GM19395 (cell line): Measurements from ENCODE around the gene MAGEA2B.
"Not testable (repeated sequence)": the region's sequence is repeated elsewhere in the genome, so short reads cannot be mapped to it uniquely, and the experiment has no call there.

Experiments used
- ATAC-seq: cut with Tn5 transposase; IDR thresholded peaks from one replicate; pipeline ENCODE4 v1.9.1; 2021; ENCODE audit warnings: mild to moderate bottlenecking, moderate library complexity; ENCODE audit not compliant: unreplicated experiment

The MAGEA2B gene

DNA sequence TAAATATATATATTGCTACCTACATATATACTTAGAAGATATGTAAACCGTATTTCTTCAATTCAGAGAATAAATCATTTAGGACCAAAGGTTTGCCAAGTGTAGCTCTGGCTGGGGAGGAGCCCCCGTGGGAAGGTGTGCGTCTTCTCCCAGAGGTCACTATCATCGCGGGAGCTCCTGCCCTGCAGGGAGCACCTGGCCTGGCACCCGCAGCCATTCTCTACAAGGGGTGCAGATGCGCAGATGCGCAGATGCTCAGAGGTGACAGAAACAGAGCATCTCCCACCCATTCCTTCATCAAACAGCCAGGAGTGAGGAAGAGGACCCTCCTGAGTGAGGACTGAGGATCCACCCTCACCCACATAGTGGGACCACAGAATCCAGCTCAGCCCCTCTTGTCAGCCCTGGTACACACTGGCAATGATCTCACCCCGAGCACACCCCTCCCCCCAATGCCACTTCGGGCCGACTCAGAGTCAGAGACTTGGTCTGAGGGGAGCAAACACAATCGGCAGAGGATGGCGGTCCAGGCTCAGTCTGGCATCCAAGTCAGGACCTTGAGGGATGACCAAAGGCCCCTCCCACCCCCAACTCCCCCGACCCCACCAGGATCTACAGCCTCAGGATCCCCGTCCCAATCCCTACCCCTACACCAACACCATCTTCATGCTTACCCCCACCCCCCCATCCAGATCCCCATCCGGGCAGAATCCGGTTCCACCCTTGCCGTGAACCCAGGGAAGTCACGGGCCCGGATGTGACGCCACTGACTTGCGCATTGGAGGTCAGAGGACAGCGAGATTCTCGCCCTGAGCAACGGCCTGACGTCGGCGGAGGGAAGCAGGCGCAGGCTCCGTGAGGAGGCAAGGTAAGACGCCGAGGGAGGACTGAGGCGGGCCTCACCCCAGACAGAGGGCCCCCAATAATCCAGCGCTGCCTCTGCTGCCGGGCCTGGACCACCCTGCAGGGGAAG, at the start of gene MAGEA2B:
Gene MAGEA2B, plus strand, starts transcription at position 814 of the 973 bp plus-strand sequence. CDS start 2,479 bp downstream, outside the sequence.
- not testable (repeated sequence) for ATAC-seq

GRCh38 chrX:152674135-152674534, 40.3 kb upstream of the MAGEA2B start:
- no peak for ATAC-seq

DNA sequence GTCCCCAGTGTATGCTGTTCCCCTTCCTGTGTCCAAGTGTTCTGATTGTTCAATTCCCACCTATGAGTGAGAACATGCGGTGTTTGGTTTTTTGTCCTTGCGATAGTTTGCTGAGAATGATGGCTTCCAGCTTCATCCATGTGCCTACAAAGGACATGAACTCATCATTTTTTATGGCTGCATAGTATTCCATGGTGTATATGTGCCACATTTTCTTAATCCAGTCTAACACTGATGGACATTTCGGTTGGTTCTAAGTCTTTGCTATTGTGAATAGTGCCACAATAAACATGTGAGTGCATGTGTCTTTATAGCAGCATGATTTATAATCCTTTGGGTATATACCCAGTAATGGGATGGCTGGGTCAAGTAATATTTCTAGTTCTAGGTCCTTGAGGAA, 39.8 kb upstream of the MAGEA2B start:
- not testable (repeated sequence) for ATAC-seq

DNA sequence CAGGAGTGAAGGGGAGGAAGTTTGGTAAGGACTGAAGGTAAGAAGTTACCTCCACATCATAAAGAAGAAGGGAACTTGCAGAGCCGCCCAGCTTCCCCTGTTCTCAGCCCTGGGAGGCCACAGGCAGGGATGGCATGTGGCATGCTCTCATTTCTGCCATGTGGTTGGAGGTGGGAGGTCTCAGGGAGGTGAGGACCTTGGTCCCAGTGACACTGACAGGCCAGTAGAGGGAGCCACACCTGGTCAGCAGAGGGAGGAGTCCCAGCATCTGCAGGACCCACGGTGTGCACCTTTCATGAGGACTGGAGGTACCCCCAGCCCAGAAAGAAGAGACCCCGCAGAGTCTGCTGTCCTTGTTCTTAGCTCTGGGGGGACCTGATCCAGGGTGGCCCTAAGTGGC, 33.4 kb upstream of the MAGEA2B start:
- peak; percentile 81 for ATAC-seq

GRCh38 chrX:152697952-152698931, 16.2 kb upstream of the MAGEA2B start, which contains the start of gene MAGEA3:
TSS of gene MAGEA3 (plus strand) at chrX:152698794. CDS start at chrX:152700833, 2,039 bp downstream.
- ATAC-seq: not testable (repeated sequence)

GRCh38 chrX:152700390-152700789, 14.0 kb upstream of the MAGEA2B start:
- not testable (repeated sequence) for ATAC-seq

DNA sequence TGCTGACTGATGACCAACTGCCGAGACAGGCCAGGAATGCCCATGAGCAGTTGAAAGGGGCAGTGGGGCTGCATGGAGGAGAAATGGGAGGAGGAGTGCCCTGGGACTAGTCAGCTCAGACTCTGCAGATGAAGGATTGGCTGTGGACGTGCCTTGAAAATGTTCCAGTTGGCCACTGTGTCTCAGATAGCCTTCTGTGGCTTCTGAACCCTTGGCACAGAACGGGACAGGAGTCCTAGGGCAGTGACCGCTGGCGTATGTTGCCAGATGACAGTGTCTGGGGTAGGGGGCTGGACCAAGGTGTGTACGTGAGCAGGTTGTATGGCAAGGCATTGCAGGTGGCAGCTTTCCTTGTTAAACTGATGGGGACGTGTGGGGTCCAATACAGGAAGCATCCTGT, 7.9 kb upstream of the MAGEA2B start:
- ATAC-seq: not testable (repeated sequence)

- ATAC-seq: not testable (repeated sequence)
Measured at GRCh38 chrX:152709173-152709572, 5.3 kb upstream of the MAGEA2B start, which contains the start of gene CSAG2. TSS of gene CSAG2 (minus strand) at chrX:152709273. CDS start at chrX:152709112, 161 bp downstream.

DNA sequence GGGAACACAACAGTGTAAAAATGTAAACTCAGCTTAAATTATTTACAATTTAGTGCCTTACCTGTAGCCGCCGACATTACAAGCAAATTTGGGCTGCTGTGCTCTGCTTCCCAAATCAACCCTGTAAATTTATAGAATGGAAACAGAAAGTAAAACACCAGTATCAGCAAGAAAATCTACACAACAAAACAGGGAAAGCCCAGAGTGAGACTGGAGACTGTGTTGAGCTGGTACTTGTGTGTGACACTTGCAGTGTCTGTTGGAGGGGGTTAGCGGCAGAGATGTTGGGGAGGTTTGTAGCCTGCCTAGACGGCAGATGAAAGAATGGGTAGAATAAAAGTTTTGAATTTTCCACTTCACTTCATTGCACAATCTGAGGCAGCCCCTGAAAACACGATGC, 1.2 kb upstream of the MAGEA2B start:
- ATAC-seq: not testable (repeated sequence)

DNA sequence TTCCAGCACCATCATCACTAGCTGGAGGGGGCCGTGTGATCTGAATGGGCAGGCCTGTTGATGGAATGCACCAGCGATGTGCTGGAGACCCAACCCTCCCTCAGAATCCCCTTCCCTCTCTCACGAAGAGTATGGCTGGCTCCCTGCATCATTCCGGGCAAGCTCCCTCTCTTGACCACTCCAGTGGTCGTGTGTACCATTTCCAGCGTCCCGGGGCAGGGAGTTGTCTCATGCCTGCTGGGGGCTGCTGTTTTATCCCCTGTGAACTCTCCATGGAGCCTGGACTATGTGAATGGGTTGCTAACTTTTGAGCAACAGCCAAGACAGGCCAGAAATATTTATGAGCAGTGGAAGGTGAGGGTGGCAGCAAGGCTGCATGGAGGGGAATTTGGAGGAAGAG, 11.0 kb downstream of the MAGEA2B start:
- ATAC-seq: no peak

DNA sequence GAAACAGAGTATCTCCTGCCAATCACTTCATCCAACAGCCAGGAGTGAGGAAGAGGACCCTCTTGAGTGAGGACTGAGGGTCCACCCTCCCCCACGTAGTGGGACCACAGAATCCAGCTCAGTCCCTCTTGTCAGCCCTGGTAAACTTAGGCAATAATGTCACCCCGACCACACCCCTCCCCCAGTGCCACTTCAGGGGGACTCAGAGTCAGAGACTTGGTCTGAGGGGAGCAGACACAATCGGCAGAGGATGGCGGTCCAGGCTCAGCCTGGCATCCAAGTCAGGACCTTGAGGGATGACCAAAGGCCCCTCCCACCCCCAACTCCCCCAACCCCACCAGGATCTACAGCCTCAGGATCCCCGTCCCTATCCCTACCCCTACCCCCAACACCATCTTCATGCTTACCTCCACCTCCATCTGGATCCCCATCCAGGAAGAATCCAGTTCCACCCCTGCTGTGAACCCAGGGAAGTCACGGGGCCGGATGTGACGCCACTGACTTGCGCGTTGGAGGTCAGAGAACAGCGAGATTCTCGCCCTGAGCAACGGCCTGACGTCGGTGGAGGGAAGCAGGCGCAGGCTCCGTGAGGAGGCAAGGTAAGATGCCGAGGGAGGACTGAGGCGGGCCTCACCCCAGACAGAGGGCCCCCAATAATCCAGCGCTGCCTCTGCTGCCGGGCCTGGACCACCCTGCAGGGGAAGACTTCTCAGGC, 19.0 kb downstream of the MAGEA2B start, which contains the start of the genes CSAG1 and MAGEA12:
Gene CSAG1, minus strand, starts transcription at position 461 of the 715 bp plus-strand sequence. CDS start 1,261 bp downstream, outside the sequence.
Gene MAGEA12, plus strand, starts transcription at position 497 of the 715 bp plus-strand sequence. CDS start 2,405 bp downstream, outside the sequence.
- no peak for ATAC-seq

GRCh38 chrX:152734143-152734858, 19.9 kb downstream of the MAGEA2B start:
- not testable (repeated sequence) for ATAC-seq

- no peak for ATAC-seq
Measured at GRCh38 chrX:152735101-152735500, 20.7 kb downstream of the MAGEA2B start.

GRCh38 chrX:152735860-152736511, 21.6 kb downstream of the MAGEA2B start:
- ATAC-seq: no peak

DNA sequence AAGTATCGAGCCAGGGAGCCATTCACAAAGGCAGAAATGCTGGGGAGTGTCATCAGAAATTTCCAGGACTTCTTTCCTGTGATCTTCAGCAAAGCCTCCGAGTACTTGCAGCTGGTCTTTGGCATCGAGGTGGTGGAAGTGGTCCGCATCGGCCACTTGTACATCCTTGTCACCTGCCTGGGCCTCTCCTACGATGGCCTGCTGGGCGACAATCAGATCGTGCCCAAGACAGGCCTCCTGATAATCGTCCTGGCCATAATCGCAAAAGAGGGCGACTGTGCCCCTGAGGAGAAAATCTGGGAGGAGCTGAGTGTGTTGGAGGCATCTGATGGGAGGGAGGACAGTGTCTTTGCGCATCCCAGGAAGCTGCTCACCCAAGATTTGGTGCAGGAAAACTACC, 22.1 kb downstream of the MAGEA2B start:
- ATAC-seq: not testable (repeated sequence)

DNA sequence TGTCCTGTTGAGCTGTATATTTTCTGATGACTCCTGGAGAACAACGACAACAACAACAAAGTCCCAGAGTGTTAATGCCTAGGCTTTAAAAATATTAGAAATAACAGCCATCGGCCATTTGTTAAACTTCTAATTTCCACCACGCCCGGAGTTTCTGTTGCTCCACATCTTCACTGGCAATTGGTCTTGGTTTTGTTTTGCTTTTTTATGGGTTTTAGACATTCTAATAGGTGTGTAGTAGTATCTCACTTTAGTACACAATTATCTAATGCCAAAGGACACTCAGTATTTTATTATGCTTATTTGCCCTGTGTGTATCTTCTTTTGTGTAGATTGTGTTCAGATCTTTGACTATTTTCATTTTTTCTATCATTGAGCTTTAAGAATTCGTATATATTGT, 24.1 kb downstream of the MAGEA2B start:
- no peak for ATAC-seq

DNA sequence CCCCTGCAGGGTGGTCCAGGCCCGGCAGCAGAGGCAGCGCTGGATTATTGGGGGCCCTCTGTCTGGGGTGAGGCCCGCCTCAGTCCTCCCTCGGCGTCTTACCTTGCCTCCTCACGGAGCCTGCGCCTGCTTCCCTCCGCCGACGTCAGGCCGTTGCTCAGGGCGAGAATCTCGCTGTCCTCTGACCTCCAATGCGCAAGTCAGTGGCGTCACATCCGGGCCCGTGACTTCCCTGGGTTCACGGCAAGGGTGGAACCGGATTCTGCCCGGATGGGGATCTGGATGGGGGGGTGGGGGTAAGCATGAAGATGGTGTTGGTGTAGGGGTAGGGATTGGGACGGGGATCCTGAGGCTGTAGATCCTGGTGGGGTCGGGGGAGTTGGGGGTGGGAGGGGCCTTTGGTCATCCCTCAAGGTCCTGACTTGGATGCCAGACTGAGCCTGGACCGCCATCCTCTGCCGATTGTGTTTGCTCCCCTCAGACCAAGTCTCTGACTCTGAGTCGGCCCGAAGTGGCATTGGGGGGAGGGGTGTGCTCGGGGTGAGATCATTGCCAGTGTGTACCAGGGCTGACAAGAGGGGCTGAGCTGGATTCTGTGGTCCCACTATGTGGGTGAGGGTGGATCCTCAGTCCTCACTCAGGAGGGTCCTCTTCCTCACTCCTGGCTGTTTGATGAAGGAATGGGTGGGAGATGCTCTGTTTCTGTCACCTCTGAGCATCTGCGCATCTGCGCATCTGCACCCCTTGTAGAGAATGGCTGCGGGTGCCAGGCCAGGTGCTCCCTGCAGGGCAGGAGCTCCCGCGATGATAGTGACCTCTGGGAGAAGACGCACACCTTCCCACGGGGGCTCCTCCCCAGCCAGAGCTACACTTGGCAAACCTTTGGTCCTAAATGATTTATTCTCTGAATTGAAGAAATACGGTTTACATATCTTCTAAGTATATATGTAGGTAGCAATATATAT, 39.5 kb downstream of the MAGEA2B start, which contains the start of gene MAGEA2:
Gene MAGEA2, minus strand, starts transcription at position 157 of the 965 bp plus-strand sequence. CDS start 2,479 bp downstream, outside the sequence.
- ATAC-seq: not testable (repeated sequence)
